ENCODE results near the gene VSTM4.

The VSTM4 gene

DNA sequence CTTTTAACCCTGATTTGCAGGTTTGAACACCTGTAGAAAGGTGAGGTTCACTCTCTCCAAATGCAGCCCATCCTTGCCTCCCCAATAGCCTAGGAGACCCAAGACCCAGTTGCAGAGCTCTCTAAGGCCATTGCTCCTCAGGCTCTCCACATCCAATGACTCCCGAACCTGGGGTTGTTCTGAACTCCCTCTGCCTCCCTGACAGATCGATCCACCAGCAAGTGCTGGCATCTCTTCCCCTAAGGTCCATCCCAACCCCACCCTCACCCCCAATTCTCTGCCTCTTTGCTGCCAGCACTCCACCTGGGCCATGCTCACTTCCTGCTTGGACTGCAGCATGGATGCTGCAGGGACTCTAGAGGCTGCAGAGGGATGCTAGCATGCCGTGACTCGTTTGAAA lies 37.8 kb upstream of the VSTM4 start:
- TF ChIP-seq CTCF (IDR thresholded peaks at IDR 0.05; ENCODE audit: low read depth, low read length) = no peak
- no peak for DNase-seq (ENCODE audit: low read depth in 2 of 2)
- H3K4me3 ChIP-seq (replicated peaks in 1 of 2; ENCODE audit: low read depth in 2 of 2, low read length in 2 of 2) = no peak overlapping the region

DNA sequence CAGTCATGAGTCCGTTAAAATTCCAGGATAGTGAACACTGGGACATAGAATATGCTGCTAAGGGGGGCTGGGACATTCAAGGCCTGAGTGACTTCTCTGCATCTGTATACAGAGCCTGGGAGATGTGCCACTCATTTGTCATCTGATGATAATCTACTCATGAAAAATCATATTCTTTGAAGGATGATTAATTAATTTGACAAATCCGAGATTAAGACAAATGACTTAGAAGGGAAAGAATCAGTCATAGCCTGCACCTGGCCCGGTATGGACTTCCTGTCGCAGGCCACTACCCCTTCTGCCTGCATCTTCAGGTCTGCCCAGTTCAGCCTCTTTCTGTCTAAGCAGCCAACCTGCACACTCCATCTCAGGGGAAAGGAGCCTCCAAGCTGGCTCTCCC lies 37.3 kb upstream of the VSTM4 start:
- TF ChIP-seq CTCF (IDR thresholded peaks at IDR 0.05; ENCODE audit: low read depth, low read length) = no peak
- H3K4me3 ChIP-seq (replicated peaks in 1 of 2; ENCODE audit: low read depth in 2 of 2, low read length in 2 of 2) = no peak overlapping the region
- DNase-seq (ENCODE audit: low read depth in 2 of 2) = no peak

DNA sequence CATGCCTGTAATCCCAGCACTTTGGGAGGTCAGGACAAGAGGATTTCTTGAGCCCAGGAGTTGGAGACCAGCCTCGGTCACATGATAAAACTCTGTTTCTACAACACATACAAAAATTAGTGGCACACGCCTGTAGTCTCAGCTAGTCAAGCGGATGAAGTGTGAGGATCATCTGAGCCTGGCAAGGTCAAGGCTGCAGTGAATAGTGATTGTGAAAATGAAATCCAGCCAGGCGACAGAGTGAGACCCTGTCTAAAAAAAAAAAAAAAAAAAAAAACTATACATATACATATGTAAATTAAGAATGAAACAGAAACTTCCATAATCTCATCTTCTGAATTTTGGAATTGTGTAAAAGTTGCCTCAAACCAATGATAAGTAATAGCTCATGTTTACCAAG lies 36.7 kb upstream of the VSTM4 start:
- no peak for DNase-seq (ENCODE audit: low read depth in 2 of 2)
- no peak overlapping the region for H3K4me3 ChIP-seq (replicated peaks in 1 of 2; ENCODE audit: low read depth in 2 of 2, low read length in 2 of 2)
- TF ChIP-seq CTCF (IDR thresholded peaks at IDR 0.05; ENCODE audit: low read depth, low read length) = no peak

DNA sequence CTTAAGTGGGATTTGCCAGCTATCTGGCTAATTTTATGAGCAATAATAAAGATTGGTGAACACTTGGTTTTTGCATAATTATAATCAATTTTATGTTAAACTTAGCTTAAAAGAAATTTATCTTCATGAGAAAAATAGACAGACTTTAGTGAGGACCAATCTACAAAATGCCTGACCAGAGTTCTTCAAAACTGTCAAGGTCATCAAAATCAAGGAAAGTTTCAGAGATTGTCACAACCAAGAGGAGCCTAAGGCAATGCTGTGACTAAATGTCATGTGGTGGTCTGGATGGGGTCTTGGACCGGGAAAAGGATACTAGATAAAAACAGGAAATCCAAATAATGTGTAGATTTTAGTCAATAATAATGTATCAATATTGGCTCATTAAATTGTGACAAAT lies 36.2 kb upstream of the VSTM4 start:
- TF ChIP-seq CTCF (IDR thresholded peaks at IDR 0.05; ENCODE audit: low read depth, low read length) = no peak

DNA sequence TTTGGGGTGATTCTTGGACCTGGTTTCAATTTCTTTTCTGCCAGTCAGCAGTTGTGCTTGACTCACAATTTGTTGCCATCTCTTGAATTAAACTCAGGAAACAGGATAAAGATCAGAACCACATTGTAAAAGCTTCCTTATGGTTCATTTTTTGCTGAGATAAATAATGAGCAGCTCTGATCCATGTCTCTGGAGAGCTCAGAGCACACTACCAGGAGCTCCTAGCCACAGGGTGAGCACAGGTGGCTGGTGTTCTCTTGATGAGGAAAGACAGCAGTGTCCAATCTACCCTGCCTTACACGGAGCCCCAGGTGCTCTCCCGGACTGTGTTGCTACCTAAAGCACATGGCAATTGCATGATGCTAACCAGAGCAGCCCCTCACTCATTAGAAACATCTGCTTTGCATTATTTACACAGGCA lies 35.7 kb upstream of the VSTM4 start:
- DNase-seq (ENCODE audit: low read depth in 2 of 2) = no peak
- no peak overlapping the region for H3K4me3 ChIP-seq (replicated peaks in 1 of 2; ENCODE audit: low read depth in 2 of 2, low read length in 2 of 2)
- TF ChIP-seq CTCF (IDR thresholded peaks at IDR 0.05; ENCODE audit: low read depth, low read length) = no peak

More for the DNA sequence above, 36.2 kb upstream of the VSTM4 start:
- no peak overlapping the region for H3K4me3 ChIP-seq (replicated peaks in 1 of 2; ENCODE audit: low read depth in 2 of 2, low read length in 2 of 2)
- DNase-seq (ENCODE audit: low read depth in 2 of 2) = no peak

DNA sequence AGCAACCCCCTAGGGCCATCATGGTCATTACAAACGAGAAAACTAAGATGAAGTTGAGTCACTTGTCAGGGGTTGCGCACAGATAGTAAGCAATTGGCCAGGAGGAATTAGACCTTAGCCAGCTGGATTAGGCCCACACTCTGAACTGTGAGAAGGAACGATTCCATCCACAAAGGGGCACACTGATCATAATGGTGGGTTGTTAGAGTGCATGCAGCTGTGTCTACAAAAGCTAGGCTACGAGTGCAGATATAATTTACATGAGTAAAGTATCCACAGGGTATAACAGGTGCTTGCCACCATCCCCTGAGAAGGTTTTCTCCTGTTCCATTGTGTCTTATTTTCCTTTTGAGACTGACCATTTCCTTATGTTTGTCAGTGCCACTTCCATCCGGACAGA lies 35.1 kb upstream of the VSTM4 start:
- TF ChIP-seq CTCF (IDR thresholded peaks at IDR 0.05; ENCODE audit: low read depth, low read length) = no peak
- no peak overlapping the region for H3K4me3 ChIP-seq (replicated peaks in 1 of 2; ENCODE audit: low read depth in 2 of 2, low read length in 2 of 2)
- no peak for DNase-seq (ENCODE audit: low read depth in 2 of 2)

DNA sequence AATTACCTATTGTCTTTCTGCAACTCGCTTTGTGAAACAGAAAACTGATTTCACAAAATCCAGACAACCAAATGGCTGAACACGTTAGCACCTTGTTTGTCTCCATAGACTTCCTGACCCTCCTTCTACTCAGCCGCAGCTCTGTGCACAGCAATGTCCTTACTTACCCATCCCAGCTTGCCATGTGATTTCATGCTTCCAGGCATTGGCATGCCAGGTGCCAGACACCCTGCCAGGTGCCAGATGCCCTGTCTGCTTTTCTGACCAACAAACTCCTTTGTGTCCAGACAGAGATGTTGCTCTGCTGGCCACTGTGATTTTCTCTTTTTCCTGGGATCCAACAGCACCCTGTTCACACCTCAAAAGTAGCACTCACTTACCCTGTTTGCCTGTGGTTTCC lies 34.6 kb upstream of the VSTM4 start:
- TF ChIP-seq CTCF (IDR thresholded peaks at IDR 0.05; ENCODE audit: low read depth, low read length) = no peak
- no peak for DNase-seq (ENCODE audit: low read depth in 2 of 2)
- no peak overlapping the region for H3K4me3 ChIP-seq (replicated peaks in 1 of 2; ENCODE audit: low read depth in 2 of 2, low read length in 2 of 2)

Measured in cardiac fibroblast (primary cell).